HepG2 (cell line): ENCODE measurements around the gene PSAPL1. TPM values are rescaled to one million over a fixed set of nuclear protein-coding genes. Genes with fewer than 3 reads are reported as not detected.

Source experiments
- ATAC-seq: fragments of 200-7000 bp; cut with Tn5 transposase; 3 replicates; pipeline ENCODE4 v1.9.1; 2020; ENCODE audit warnings: mild to moderate bottlenecking, moderate library complexity
- BruUV-seq: library from RNA; stranded (reverse); fragments of 400-500 nt; replicated peaks from 2 replicates; lab custom pipeline; 2021; lab: Mats Ljungman, UMichigan
- CTCF ChIA-PET: fragments of 300-600 bp; formaldehyde crosslinking; extraction: SDS; loops from one replicate; lab custom pipeline; 2021; ENCODE audit warnings: low total read pairs, inconsistent platforms, low intra/inter-chr PET ratio; lab: Yijun Ruan, JAX
- POLR2A ChIA-PET: fragments of 350-600 bp; sonication (Branson Sonifier 250); formaldehyde crosslinking; loops from one replicate; lab custom pipeline; 2020; ENCODE audit warnings: antibody characterized with exemption, inconsistent platforms; lab: Yijun Ruan, JAX
- DNase-seq: peaks from one replicate; pipeline ENCODE4 v3.0.0-alpha.2; 2015; ENCODE audit warnings: low spot score
- FAIRE-seq: peaks from 3 replicates; lab custom pipeline; 2011; peaks lifted over from hg19 to GRCh38; lab: Jason Lieb, UNC
- H2AFZ ChIP-seq: one replicate; pipeline ENCODE4 v1.6.1; 2011; ENCODE audit warnings: low read length, inconsistent platforms
- H3K27ac ChIP-seq: fragments of 300-600 bp; 3 replicates; pipeline ENCODE4 v1.8.0; 2011; ENCODE audit warnings: mixed run types, mild to moderate bottlenecking, mixed read lengths, low read length, inconsistent platforms; ENCODE audit not compliant: insufficient read depth; ENCODE audit errors: extremely low read length
- H3K27me3 ChIP-seq, 2 experiments: fragments of 200-600 bp in 1 of 2; 2 replicates in 1 of 2; 3 replicates in 1 of 2; pipeline versions ENCODE4 v1.6.0 to v1.8.0; 2011; ENCODE audit warnings: low read length in 2 of 2, mild to moderate bottlenecking in 2 of 2, moderate library complexity in 2 of 2, inconsistent platforms in 1 of 2; ENCODE audit not compliant: insufficient read depth in 2 of 2, control insufficient read depth in 1 of 2
- H3K36me3 ChIP-seq, 2 experiments: fragments of 200-600 bp in 1 of 2; replicated peaks in 1 of 2; 2 replicates in 1 of 2; 3 replicates in 1 of 2; pipeline versions ENCODE4 v1.5.1 to v1.8.0; 2011; ENCODE audit warnings: low read length in 2 of 2, inconsistent platforms in 1 of 2; ENCODE audit not compliant: insufficient read depth in 2 of 2, control insufficient read depth in 1 of 2
- H3K4me1 ChIP-seq: 2 replicates; pipeline ENCODE4 v1.5.1; 2012; ENCODE audit warnings: low read length, inconsistent platforms; ENCODE audit not compliant: insufficient read depth
- H3K4me2 ChIP-seq: 2 replicates; pipeline ENCODE4 v1.6.0; 2011; ENCODE audit warnings: low read depth, low read length, inconsistent platforms
- H3K4me3 ChIP-seq, 3 experiments: fragments of 200-600 bp in 1 of 3; sonication (generic), shearing (Covaris generic) in 1 of 3; replicated peaks in 1 of 3; 2 replicates each; pipeline ENCODE4 v1.5.1; 2011 to 2016; ENCODE audit warnings: low read length in 3 of 3, inconsistent platforms in 2 of 3, low read depth in 2 of 3, mild to moderate bottlenecking in 2 of 3, control low read depth in 1 of 3, mixed read lengths in 1 of 3; ENCODE audit not compliant: insufficient read depth in 1 of 3
- H3K79me2 ChIP-seq: one replicate; pipeline ENCODE4 v1.6.1; 2011; ENCODE audit warnings: low read length, inconsistent platforms; ENCODE audit not compliant: insufficient read depth
- H3K9ac ChIP-seq: 2 replicates; pipeline ENCODE4 v1.6.0; 2011; ENCODE audit warnings: mild to moderate bottlenecking, low read depth, low read length, inconsistent platforms; ENCODE audit not compliant: insufficient read depth
- H3K9me3 ChIP-seq: 2 replicates; pipeline ENCODE4 v1.5.1; 2012; ENCODE audit warnings: mild to moderate bottlenecking, low read length
- H4K20me1 ChIP-seq: 2 replicates; pipeline ENCODE4 v1.6.0; 2011; ENCODE audit warnings: inconsistent platforms, mild to moderate bottlenecking, low read length, moderate library complexity; ENCODE audit not compliant: insufficient read depth
- NR2F1 ChIP-seq, 2 experiments: fragments of 450-650 bp in 1 of 2; formaldehyde crosslinking in 1 of 2; IDR thresholded peaks; 2 replicates each; pipeline versions ENCODE4 v1.5.0 to v1.6.1; 2016 to 2020; ENCODE audit warnings: mild to moderate bottlenecking in 1 of 2, missing compliant biosample characterization in 1 of 2, missing genetic modification reagents in 1 of 2, moderate library complexity in 1 of 2
- POGZ ChIP-seq: sonication (generic); formaldehyde crosslinking; IDR thresholded peaks from 2 replicates; pipeline ENCODE4 v1.4.0; 2020; ENCODE audit warnings: mild to moderate bottlenecking, missing genetic modification reagents
- RBAK ChIP-seq: sonication (generic); formaldehyde crosslinking; IDR thresholded peaks from 2 replicates; pipeline ENCODE4 v1.5.1; 2020; ENCODE audit warnings: mild to moderate bottlenecking, missing genetic modification reagents
- THAP9 ChIP-seq: sonication (generic); formaldehyde crosslinking; IDR thresholded peaks from 2 replicates; pipeline ENCODE4; 2020; ENCODE audit warnings: missing genetic modification reagents, mild to moderate bottlenecking, borderline replicate concordance
- ZNF572 ChIP-seq: sonication (generic); formaldehyde crosslinking; IDR thresholded peaks from 2 replicates; pipeline ENCODE4 v1.5.1; 2020; ENCODE audit warnings: mild to moderate bottlenecking, missing genetic modification reagents
- ZNF784 ChIP-seq: sonication (generic); formaldehyde crosslinking; IDR thresholded peaks from 2 replicates; pipeline ENCODE4 v1.5.1; 2020; ENCODE audit warnings: missing genetic modification reagents, mild to moderate bottlenecking, borderline replicate concordance
- WGBS: methylation state at CpG from one replicate; pipeline ENCODE4 v1.1.6; 2017; ENCODE audit warnings: low lambda C conversion rate; 5-methylcytosine and 5-hydroxymethylcytosine counted together
- in situ Hi-C: cut with HindIII; loops from 2 replicates; pipeline ENCODE4 v1.10.0; 2017; ENCODE audit warnings: low pct_unique_long_range_greater_than_20kb; ENCODE audit not compliant: extremely low pct_ligation_motif_present
- intact Hi-C: fragments of 100-400 bp; cut with micrococcal nuclease; formaldehyde crosslinking; loops from one replicate; pipeline ENCODE4 v1.10.0; 2022; ENCODE audit not compliant: unreplicated experiment
- polyA plus RNA-seq, 8 experiments: library from polyadenylated mRNA; depleted of rRNA in 3 of 8; stranded (reverse) in 7 of 8; unstranded in 1 of 8; fragments of >200 nt; fragmentation: Illumina TruSeq in 4 of 8; extraction: Trizol in 4 of 8; gene quantifications; 2 replicates each; pipeline versions ENCODE4 v1.2.1 to v1.2.3, GENCODE V29; 2011 to 2016; ENCODE audit warnings: low read depth in 4 of 8, missing spikeins in 1 of 8, mixed read lengths in 1 of 8; ENCODE audit not compliant: insufficient read depth in 1 of 8
- total RNA-seq, 5 experiments: library from RNA; depleted of rRNA; stranded (reverse); fragments of >200 nt; fragmentation: Illumina TruSeq; extraction: Trizol; gene quantifications; 2 replicates each; pipeline ENCODE4 v1.2.3, GENCODE V29; 2016; ENCODE audit warnings: low read depth in 1 of 5

Gene PSAPL1
- total and polyA plus RNA-seq, 2 of the 13 experiments (the other 11 are each of a cell fraction or from before 2014, with no cell fraction given), result 0.02 to 0.16 TPM

- Histone ChIP-seq H3K27me3 (peaks cover 0 to 9% of the 10 kb centered on the region in 2 experiments; a peak in 2 of 5 replicates), H3K9me3 (peaks cover 2% of the 10 kb centered on the region; the same call in 1 of the 2 replicates), H4K20me1 (no peaks in the 10 kb centered on the region), H3K4me2 (no peak overlapping the region), H3K4me1 (no peaks in the 10 kb centered on the region), H3K27ac (no peak overlapping the region), H3K36me3 (no peaks in the 10 kb centered on the region), H2AFZ (no peak overlapping the region), H3K79me2 (no peaks in the 10 kb centered on the region), H3K4me3 (no peak overlapping the region)
- ChIA-PET CTCF (no interaction called here), POLR2A (no interaction called here)
- no TSS peak for BruUV-seq
- no peak for FAIRE-seq
- WGBS, result 0% methylated on average over 3 of the region's 3 CpGs
- in situ Hi-C loops, result no loop called here
- DNase-seq, result no peak
- intact Hi-C loops, result no loop called here
- no peak for TF ChIP-seq THAP9
- TF ChIP-seq, all 625 proteins: peak for 0
- ATAC-seq, result no peak
- H3K9ac ChIP-seq, result no peak overlapping the region
These were observed 31.7 kb downstream of the PSAPL1 start for GRCh38 chr4:7403001-7403400.

- H3K27ac ChIP-seq, result no peak overlapping the region
- DNase-seq, result no peak
- no peak overlapping the region for H2AFZ ChIP-seq
- H3K36me3 ChIP-seq, result no peaks in the 10 kb centered on the region
- in situ Hi-C loops (no loop called here), intact Hi-C loops (no loop called here)
- POLR2A ChIA-PET, result no interaction called here
- FAIRE-seq, result no peak
- H3K4me1 ChIP-seq, result no peaks in the 10 kb centered on the region
- ATAC-seq, result no peak
- H4K20me1 ChIP-seq, result no peaks in the 10 kb centered on the region
- no peaks in the 10 kb centered on the region for H3K9me3 ChIP-seq
- WGBS, result 2% methylated on average over 4 of the region's 4 CpGs
- CTCF ChIA-PET, result no interaction called here
- BruUV-seq, result no TSS peak
- H3K4me2 ChIP-seq, result no peak overlapping the region
- no peaks in the 10 kb centered on the region for H3K79me2 ChIP-seq
- H3K27me3 ChIP-seq, result peaks cover 0 to 13% of the 10 kb centered on the region in 2 experiments; a peak in 2 of 5 replicates
- TF ChIP-seq ZNF784 (CRISPR knock-in tag) (no peak), RBAK (CRISPR knock-in tag) (no peak), ZNF572 (CRISPR knock-in tag) (no peak), NR2F1 (CRISPR knock-in tag; IDR thresholded peaks at IDR 0.05) (no peak), POGZ (CRISPR knock-in tag) (no peak)
- H3K9ac ChIP-seq, result no peak overlapping the region
- H3K4me3 ChIP-seq, result no peak overlapping the region
These were observed 32.2 kb downstream of the PSAPL1 start for GRCh38 chr4:7402526-7402925.
